DMS114 treated with DMSO at 0.1 percent for 48 hours (cell line): ENCODE results near the gene ADSS2.
"Not testable (repeated sequence)": the region's sequence is repeated elsewhere in the genome, so short reads cannot be mapped to it uniquely, and the experiment has no call there.

Source experiments
- DNase-seq: peaks from one replicate; lab custom pipeline; 2025; ENCODE audit not compliant: unreplicated experiment; lab: John Stamatoyannopoulos, UW

Gene ADSS2

GRCh38 chr1:244451539-244451950, at the start of gene ADSS2:
Gene ADSS2, minus strand, starts transcription at chr1:244451909. Its CDS starts 92 bp downstream, at chr1:244451817.
- DNase-seq: no peak

GRCh38 chr1:244500515-244500914, 48.8 kb upstream of the ADSS2 start:
- DNase-seq: not testable (repeated sequence)

GRCh38 chr1:244499484-244499883, 47.8 kb upstream of the ADSS2 start:
- not testable (repeated sequence) for DNase-seq

- DNase-seq: no peak
Measured at GRCh38 chr1:244497805-244498204, 46.1 kb upstream of the ADSS2 start.

- DNase-seq: no peak
Measured at GRCh38 chr1:244496186-244496585, 44.5 kb upstream of the ADSS2 start.

- DNase-seq: no peak
Measured at GRCh38 chr1:244494653-244495052, 42.9 kb upstream of the ADSS2 start.

- not testable (repeated sequence) for DNase-seq
Measured at GRCh38 chr1:244484971-244485370, 33.3 kb upstream of the ADSS2 start.

GRCh38 chr1:244473059-244473605, 21.4 kb upstream of the ADSS2 start:
- DNase-seq: no peak

- DNase-seq: no peak
Measured at GRCh38 chr1:244466724-244467123, 15.0 kb upstream of the ADSS2 start.

GRCh38 chr1:244461245-244462071, 9.7 kb upstream of the ADSS2 start, which contains the start of gene CATSPERE:
Gene CATSPERE, plus strand, starts transcription at chr1:244461273. Its CDS starts 157 bp downstream, at chr1:244461430.
- peak; percentile 65 for DNase-seq

GRCh38 chr1:244460197-244460596, 8.5 kb upstream of the ADSS2 start:
- peak; percentile 7 for DNase-seq

- DNase-seq: no peak
Measured at GRCh38 chr1:244458781-244459180, 7.1 kb upstream of the ADSS2 start.

- no peak for DNase-seq
Measured at GRCh38 chr1:244456586-244456985, 4.9 kb upstream of the ADSS2 start.

- no peak for DNase-seq
Measured at GRCh38 chr1:244454412-244454811, 2.7 kb upstream of the ADSS2 start.

GRCh38 chr1:244451951-244452795, 464 bp upstream of the ADSS2 start:
- DNase-seq: peak; percentile 98

GRCh38 chr1:244450597-244451538, 841 bp downstream of the ADSS2 start:
- DNase-seq: peak; percentile 11

- no peak for DNase-seq
Measured at GRCh38 chr1:244449936-244450508, 1.7 kb downstream of the ADSS2 start.

GRCh38 chr1:244448279-244449036, 3.3 kb downstream of the ADSS2 start:
- no peak for DNase-seq

GRCh38 chr1:244447552-244447951, 4.2 kb downstream of the ADSS2 start:
- DNase-seq: no peak
